ENCODE data around the gene GALNT18. TPM values are rescaled to one million over a fixed set of nuclear protein-coding genes. Genes with fewer than 3 reads are reported as not detected.

Gene GALNT18
- total RNA-seq, 1 donor from 2014 or later, result 76.9 TPM

DNA sequence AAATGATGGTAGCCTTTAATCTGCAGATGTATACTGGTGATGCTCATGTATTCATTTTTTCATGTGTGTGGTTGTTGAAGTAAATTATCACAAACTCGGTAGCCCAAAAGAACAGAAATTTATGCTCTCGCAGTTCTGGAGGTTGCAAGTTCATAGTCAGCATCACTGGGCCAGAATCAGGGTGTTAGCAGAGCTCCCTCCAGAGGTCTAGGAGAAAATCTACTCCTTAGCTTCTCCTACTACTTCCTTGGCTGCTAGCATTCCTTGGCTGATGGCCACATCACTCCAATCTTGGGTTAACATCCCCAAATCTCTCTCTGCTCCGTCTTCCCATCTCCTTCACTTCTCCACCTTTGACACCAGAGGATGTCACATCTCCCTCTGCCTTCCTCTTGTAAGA, 45.3 kb upstream of the GALNT18 start:
- Mint-ChIP-seq H3K4me1 (ENCODE audit: low read depth, unreplicated experiment) (peaks cover 47% of the 10 kb centered on the region), H3K36me3 (ENCODE audit: unreplicated experiment) (peaks cover 5% of the 10 kb centered on the region), H3K27me3 (ENCODE audit: unreplicated experiment) (peaks cover 3% of the 10 kb centered on the region), H3K4me3 (ENCODE audit: unreplicated experiment) (no peak overlapping the region), H3K27ac (ENCODE audit: unreplicated experiment) (no peak overlapping the region), H3K9me3 (ENCODE audit: unreplicated experiment) (peaks cover 2% of the 10 kb centered on the region)
- TF ChIP-seq, protein P1, sequence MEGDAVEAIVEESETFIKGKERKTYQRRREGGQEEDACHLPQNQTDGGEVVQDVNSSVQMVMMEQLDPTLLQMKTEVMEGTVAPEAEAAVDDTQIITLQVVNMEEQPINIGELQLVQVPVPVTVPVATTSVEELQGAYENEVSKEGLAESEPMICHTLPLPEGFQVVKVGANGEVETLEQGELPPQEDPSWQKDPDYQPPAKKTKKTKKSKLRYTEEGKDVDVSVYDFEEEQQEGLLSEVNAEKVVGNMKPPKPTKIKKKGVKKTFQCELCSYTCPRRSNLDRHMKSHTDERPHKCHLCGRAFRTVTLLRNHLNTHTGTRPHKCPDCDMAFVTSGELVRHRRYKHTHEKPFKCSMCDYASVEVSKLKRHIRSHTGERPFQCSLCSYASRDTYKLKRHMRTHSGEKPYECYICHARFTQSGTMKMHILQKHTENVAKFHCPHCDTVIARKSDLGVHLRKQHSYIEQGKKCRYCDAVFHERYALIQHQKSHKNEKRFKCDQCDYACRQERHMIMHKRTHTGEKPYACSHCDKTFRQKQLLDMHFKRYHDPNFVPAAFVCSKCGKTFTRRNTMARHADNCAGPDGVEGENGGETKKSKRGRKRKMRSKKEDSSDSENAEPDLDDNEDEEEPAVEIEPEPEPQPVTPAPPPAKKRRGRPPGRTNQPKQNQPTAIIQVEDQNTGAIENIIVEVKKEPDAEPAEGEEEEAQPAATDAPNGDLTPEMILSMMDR (IDR thresholded peaks at IDR 0.05; ENCODE audit: partially characterized antibody, unreplicated experiment), result no peak
- DNase-seq, result no peak

DNA sequence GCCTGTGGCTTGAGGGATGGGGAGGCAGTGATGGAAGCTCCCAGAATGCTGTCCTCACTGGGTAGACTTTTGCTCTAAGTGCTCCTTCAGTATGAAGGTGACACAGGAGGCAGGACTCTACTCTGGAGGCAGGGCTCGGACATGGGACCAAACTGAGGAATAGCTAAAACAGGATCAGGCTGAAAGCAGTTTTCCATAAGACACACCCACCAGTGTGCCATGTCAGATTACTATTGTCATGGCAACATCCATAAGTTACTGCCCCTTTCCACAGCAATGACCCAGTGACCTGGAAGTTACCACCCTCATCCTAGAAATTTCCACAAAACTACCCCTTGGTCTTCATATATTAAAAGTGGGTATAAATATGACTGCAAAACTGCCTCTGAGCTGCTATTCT, 43.6 kb upstream of the GALNT18 start:
- Mint-ChIP-seq H3K36me3 (ENCODE audit: unreplicated experiment) (peaks cover 5% of the 10 kb centered on the region), H3K4me1 (ENCODE audit: low read depth, unreplicated experiment) (peaks cover 59% of the 10 kb centered on the region), H3K27ac (ENCODE audit: unreplicated experiment) (no peak overlapping the region), H3K27me3 (ENCODE audit: unreplicated experiment) (peaks cover 15% of the 10 kb centered on the region), H3K4me3 (ENCODE audit: unreplicated experiment) (no peak overlapping the region), H3K9me3 (ENCODE audit: unreplicated experiment) (peaks cover 17% of the 10 kb centered on the region)
- TF ChIP-seq, protein P1 (IDR thresholded peaks at IDR 0.05; ENCODE audit: partially characterized antibody, unreplicated experiment), result no peak
- no peak for DNase-seq

DNA sequence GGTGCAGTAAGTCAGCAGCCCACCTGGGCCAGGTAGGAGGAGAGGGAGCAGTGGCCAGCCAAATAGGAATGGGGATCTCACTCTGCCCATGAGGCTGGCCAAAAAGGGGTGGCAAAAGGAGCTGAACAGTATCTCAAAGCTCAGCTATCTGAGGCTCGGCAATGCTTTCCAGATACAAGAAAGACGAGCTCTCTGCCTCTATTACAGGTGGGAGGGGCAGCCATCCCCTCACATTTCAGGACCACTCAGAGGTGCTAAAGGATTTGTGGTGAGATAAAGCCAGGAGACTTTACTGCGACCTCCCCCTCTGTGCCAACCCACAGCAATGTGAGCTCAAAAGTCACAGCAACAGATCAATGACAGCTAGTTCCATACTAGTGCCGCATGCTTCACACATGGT, 42.1 kb upstream of the GALNT18 start:
- H3K9me3 Mint-ChIP-seq (ENCODE audit: unreplicated experiment), result peaks cover 29% of the 10 kb centered on the region
- H3K27me3 Mint-ChIP-seq (ENCODE audit: unreplicated experiment), result peaks cover 22% of the 10 kb centered on the region
- H3K4me1 Mint-ChIP-seq (ENCODE audit: low read depth, unreplicated experiment), result peaks cover 63% of the 10 kb centered on the region
- no peak for DNase-seq
- TF ChIP-seq, protein P1 (IDR thresholded peaks at IDR 0.05; ENCODE audit: partially characterized antibody, unreplicated experiment), result no peak
- peak overlapping the region; percentile 14 for H3K27ac Mint-ChIP-seq (ENCODE audit: unreplicated experiment)
- H3K4me3 Mint-ChIP-seq (ENCODE audit: unreplicated experiment), result no peak overlapping the region
- peaks cover 5% of the 10 kb centered on the region for H3K36me3 Mint-ChIP-seq (ENCODE audit: unreplicated experiment)

GRCh38 chr11:11662578-11662977, 40.8 kb upstream of the GALNT18 start:
- Mint-ChIP-seq H3K4me3 (ENCODE audit: unreplicated experiment) (peak overlapping the region; percentile 36), H3K9me3 (ENCODE audit: unreplicated experiment) (peaks cover 31% of the 10 kb centered on the region), H3K4me1 (ENCODE audit: low read depth, unreplicated experiment) (peaks cover 59% of the 10 kb centered on the region), H3K27ac (ENCODE audit: unreplicated experiment) (peak overlapping the region; percentile 96), H3K36me3 (ENCODE audit: unreplicated experiment) (peaks cover 5% of the 10 kb centered on the region), H3K27me3 (ENCODE audit: unreplicated experiment) (peaks cover 22% of the 10 kb centered on the region)
- DNase-seq, result no peak
- TF ChIP-seq, protein P1 (IDR thresholded peaks at IDR 0.05; ENCODE audit: partially characterized antibody, unreplicated experiment), result no peak

- Mint-ChIP-seq H3K27ac (ENCODE audit: unreplicated experiment) (peak overlapping the region; percentile 96), H3K4me1 (ENCODE audit: low read depth, unreplicated experiment) (peaks cover 59% of the 10 kb centered on the region), H3K9me3 (ENCODE audit: unreplicated experiment) (peaks cover 31% of the 10 kb centered on the region), H3K4me3 (ENCODE audit: unreplicated experiment) (peak overlapping the region; percentile 36), H3K27me3 (ENCODE audit: unreplicated experiment) (peaks cover 22% of the 10 kb centered on the region), H3K36me3 (ENCODE audit: unreplicated experiment) (no peaks in the 10 kb centered on the region)
- TF ChIP-seq, protein P1 (IDR thresholded peaks at IDR 0.05; ENCODE audit: partially characterized antibody, unreplicated experiment), result no peak
- DNase-seq, result peak; percentile 86
Observed at GRCh38 chr11:11661326-11662040, 39.7 kb upstream of the GALNT18 start.
